ENCODE results near the gene SLC39A11. TPM values are rescaled to one million over a fixed set of nuclear protein-coding genes. Genes with fewer than 3 reads are reported as not detected.

The SLC39A11 gene
- polyA plus RNA-seq, 1 donor from 2014 or later: 8.0 TPM

DNA sequence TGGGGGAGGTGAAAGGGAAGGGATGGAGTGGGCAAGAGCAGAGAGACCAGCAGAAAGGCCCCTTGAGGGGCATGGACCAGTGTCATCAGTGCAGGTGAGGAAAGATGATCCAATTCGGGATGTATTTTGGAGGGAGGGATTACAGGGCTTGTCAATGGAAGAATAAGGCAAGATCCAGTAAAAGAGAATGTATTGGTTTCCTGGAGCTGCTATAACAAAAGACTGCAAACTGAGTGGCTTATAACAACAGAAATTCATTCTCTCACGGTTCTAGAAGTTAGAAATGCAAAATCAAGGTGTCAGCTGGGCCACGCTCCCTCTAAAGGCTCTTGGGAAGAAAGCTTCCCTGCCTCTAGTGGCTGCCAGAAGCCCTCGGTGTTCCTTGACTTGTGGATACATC lies 41.7 kb downstream of the SLC39A11 start:
- Histone ChIP-seq H3K9ac (ENCODE audit: low read length) (no peak overlapping the region), H3K4me2 (ENCODE audit: low read length) (no peak overlapping the region), H3K9me2 (ENCODE audit: insufficient read depth, low read length) (no peaks in the 10 kb centered on the region), H3K27ac (ENCODE audit: low read length) (no peak overlapping the region), H3K79me2 (replicated peaks; ENCODE audit: insufficient read depth, low read length) (no peaks in the 10 kb centered on the region), H3K9me3 (ENCODE audit: low read length) (no peaks in the 10 kb centered on the region), H4K20me1 (ENCODE audit: insufficient read depth) (no peaks in the 10 kb centered on the region), H3F3A (ENCODE audit: insufficient read depth, low read length, poor library complexity, severe bottlenecking) (no peaks in the 10 kb centered on the region), H3K36me3 (ENCODE audit: insufficient read depth, low read length) (no peaks in the 10 kb centered on the region), H3K4me3 (ENCODE audit: low read length) (no peak overlapping the region), H2AFZ (ENCODE audit: low read depth, low read length) (no peak overlapping the region), H3K27me3 (ENCODE audit: insufficient read depth, low read depth, low read length) (no peaks in the 10 kb centered on the region)
- TF ChIP-seq, protein P1, sequence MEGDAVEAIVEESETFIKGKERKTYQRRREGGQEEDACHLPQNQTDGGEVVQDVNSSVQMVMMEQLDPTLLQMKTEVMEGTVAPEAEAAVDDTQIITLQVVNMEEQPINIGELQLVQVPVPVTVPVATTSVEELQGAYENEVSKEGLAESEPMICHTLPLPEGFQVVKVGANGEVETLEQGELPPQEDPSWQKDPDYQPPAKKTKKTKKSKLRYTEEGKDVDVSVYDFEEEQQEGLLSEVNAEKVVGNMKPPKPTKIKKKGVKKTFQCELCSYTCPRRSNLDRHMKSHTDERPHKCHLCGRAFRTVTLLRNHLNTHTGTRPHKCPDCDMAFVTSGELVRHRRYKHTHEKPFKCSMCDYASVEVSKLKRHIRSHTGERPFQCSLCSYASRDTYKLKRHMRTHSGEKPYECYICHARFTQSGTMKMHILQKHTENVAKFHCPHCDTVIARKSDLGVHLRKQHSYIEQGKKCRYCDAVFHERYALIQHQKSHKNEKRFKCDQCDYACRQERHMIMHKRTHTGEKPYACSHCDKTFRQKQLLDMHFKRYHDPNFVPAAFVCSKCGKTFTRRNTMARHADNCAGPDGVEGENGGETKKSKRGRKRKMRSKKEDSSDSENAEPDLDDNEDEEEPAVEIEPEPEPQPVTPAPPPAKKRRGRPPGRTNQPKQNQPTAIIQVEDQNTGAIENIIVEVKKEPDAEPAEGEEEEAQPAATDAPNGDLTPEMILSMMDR (IDR thresholded peaks at IDR 0.05; ENCODE audit: poor library complexity, severe bottlenecking): no peak
- TF ChIP-seq SMC3 (conservative IDR thresholded peaks at IDR 0.05; ENCODE audit: poor library complexity) (no peak), POLR2AphosphoS5 (IDR thresholded peaks at IDR 0.05) (no peak), RAD21 (conservative IDR thresholded peaks at IDR 0.05) (no peak), EP300 (conservative IDR thresholded peaks at IDR 0.05; ENCODE audit: poor library complexity, severe bottlenecking) (no peak), EZH2 (IDR thresholded peaks at IDR 0.05; ENCODE audit: borderline replicate concordance, insufficient read depth, low read length, poor library complexity, severe bottlenecking) (no peak), MXI1 (conservative IDR thresholded peaks at IDR 0.05; ENCODE audit: poor library complexity, severe bottlenecking) (no peak), TAF1 (IDR thresholded peaks at IDR 0.05; ENCODE audit: low read depth) (no peak)
- TF ChIP-seq, protein P2, sequence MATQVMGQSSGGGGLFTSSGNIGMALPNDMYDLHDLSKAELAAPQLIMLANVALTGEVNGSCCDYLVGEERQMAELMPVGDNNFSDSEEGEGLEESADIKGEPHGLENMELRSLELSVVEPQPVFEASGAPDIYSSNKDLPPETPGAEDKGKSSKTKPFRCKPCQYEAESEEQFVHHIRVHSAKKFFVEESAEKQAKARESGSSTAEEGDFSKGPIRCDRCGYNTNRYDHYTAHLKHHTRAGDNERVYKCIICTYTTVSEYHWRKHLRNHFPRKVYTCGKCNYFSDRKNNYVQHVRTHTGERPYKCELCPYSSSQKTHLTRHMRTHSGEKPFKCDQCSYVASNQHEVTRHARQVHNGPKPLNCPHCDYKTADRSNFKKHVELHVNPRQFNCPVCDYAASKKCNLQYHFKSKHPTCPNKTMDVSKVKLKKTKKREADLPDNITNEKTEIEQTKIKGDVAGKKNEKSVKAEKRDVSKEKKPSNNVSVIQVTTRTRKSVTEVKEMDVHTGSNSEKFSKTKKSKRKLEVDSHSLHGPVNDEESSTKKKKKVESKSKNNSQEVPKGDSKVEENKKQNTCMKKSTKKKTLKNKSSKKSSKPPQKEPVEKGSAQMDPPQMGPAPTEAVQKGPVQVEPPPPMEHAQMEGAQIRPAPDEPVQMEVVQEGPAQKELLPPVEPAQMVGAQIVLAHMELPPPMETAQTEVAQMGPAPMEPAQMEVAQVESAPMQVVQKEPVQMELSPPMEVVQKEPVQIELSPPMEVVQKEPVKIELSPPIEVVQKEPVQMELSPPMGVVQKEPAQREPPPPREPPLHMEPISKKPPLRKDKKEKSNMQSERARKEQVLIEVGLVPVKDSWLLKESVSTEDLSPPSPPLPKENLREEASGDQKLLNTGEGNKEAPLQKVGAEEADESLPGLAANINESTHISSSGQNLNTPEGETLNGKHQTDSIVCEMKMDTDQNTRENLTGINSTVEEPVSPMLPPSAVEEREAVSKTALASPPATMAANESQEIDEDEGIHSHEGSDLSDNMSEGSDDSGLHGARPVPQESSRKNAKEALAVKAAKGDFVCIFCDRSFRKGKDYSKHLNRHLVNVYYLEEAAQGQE (IDR thresholded peaks at IDR 0.05; ENCODE audit: borderline replicate concordance): no peak

DNA sequence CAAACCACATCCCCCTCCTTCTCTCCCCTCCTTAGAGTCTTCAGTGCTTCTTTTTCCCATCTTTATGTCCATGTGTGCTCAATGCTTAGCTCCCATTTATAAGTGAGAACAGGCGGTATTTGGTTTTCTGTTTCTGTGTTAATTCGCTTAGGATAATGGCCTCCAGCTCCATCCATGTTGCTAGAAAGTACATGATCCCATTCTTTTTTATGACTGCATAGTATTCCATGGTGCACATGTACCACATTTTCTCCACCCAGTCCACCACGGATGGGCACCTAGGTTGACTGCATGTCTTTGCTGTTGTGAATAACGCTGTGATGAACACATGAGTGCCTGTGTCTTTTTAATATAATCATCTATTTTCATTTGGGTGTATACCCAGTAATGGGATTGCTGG lies 44.3 kb downstream of the SLC39A11 start:
- Histone ChIP-seq H3F3A (ENCODE audit: insufficient read depth, low read length, poor library complexity, severe bottlenecking) (no peaks in the 10 kb centered on the region), H2AFZ (ENCODE audit: low read depth, low read length) (no peak overlapping the region), H4K20me1 (ENCODE audit: insufficient read depth) (no peaks in the 10 kb centered on the region), H3K4me3 (ENCODE audit: low read length) (no peak overlapping the region), H3K9me2 (ENCODE audit: insufficient read depth, low read length) (no peaks in the 10 kb centered on the region), H3K9ac (ENCODE audit: low read length) (no peak overlapping the region), H3K4me2 (ENCODE audit: low read length) (no peak overlapping the region), H3K36me3 (ENCODE audit: insufficient read depth, low read length) (no peaks in the 10 kb centered on the region), H3K27me3 (ENCODE audit: insufficient read depth, low read depth, low read length) (no peaks in the 10 kb centered on the region), H3K79me2 (replicated peaks; ENCODE audit: insufficient read depth, low read length) (no peaks in the 10 kb centered on the region), H3K27ac (ENCODE audit: low read length) (no peak overlapping the region), H3K9me3 (ENCODE audit: low read length) (no peaks in the 10 kb centered on the region)
- TF ChIP-seq EP300 (conservative IDR thresholded peaks at IDR 0.05; ENCODE audit: poor library complexity, severe bottlenecking): no peak
- no peak for TF ChIP-seq RAD21 (conservative IDR thresholded peaks at IDR 0.05)
- TF ChIP-seq, protein P2 (IDR thresholded peaks at IDR 0.05; ENCODE audit: borderline replicate concordance): no peak
- no peak for TF ChIP-seq SMC3 (conservative IDR thresholded peaks at IDR 0.05; ENCODE audit: poor library complexity)
- TF ChIP-seq MXI1 (conservative IDR thresholded peaks at IDR 0.05; ENCODE audit: poor library complexity, severe bottlenecking): no peak
- TF ChIP-seq, protein P1 (IDR thresholded peaks at IDR 0.05; ENCODE audit: poor library complexity, severe bottlenecking): no peak
- no peak for TF ChIP-seq POLR2AphosphoS5 (IDR thresholded peaks at IDR 0.05)
- TF ChIP-seq TAF1 (IDR thresholded peaks at IDR 0.05; ENCODE audit: low read depth): no peak
- no peak for TF ChIP-seq EZH2 (IDR thresholded peaks at IDR 0.05; ENCODE audit: borderline replicate concordance, insufficient read depth, low read length, poor library complexity, severe bottlenecking)
